HK-2 (cell line): ENCODE data around the gene ARHGAP29.
A peak's percentile ranks its signal among the peaks of the same experiment; 100 is the strongest.

Experiments used
- DNase-seq: peaks from one replicate; pipeline ENCODE4 v3.0.0-alpha.2; 2018; ENCODE audit not compliant: unreplicated experiment

Gene ARHGAP29

GRCh38 chr1:94259635-94260289 is 22.4 kb upstream of the ARHGAP29 start:
- no peak for DNase-seq

GRCh38 chr1:94258873-94259331 is 21.5 kb upstream of the ARHGAP29 start:
- DNase-seq: no peak

- no peak for DNase-seq
These were observed 20.1 kb upstream of the ARHGAP29 start for GRCh38 chr1:94257444-94257843.

GRCh38 chr1:94255476-94255875 is 18.1 kb upstream of the ARHGAP29 start:
- no peak for DNase-seq

- DNase-seq: no peak
These were observed 16.9 kb upstream of the ARHGAP29 start for GRCh38 chr1:94254073-94254810.

GRCh38 chr1:94253456-94254017 is 16.2 kb upstream of the ARHGAP29 start:
- DNase-seq: no peak

- no peak for DNase-seq
These were observed 13.0 kb upstream of the ARHGAP29 start for GRCh38 chr1:94250341-94250740.

- DNase-seq: no peak
These were observed 11.7 kb upstream of the ARHGAP29 start for GRCh38 chr1:94248956-94249688.

GRCh38 chr1:94247138-94248094 is 10.0 kb upstream of the ARHGAP29 start:
- peak; percentile 90 for DNase-seq

GRCh38 chr1:94246692-94247137 is 9.3 kb upstream of the ARHGAP29 start:
- DNase-seq: no peak

GRCh38 chr1:94245747-94246438 is 8.5 kb upstream of the ARHGAP29 start:
- no peak for DNase-seq

GRCh38 chr1:94244816-94245215 is 7.4 kb upstream of the ARHGAP29 start:
- DNase-seq: no peak

GRCh38 chr1:94243665-94244064 is 6.3 kb upstream of the ARHGAP29 start:
- DNase-seq: no peak

GRCh38 chr1:94240822-94241221 is 3.4 kb upstream of the ARHGAP29 start:
- DNase-seq: no peak

- no peak for DNase-seq
These were observed 2.4 kb upstream of the ARHGAP29 start for GRCh38 chr1:94239796-94240195.

- DNase-seq: no peak
These were observed 1.7 kb upstream of the ARHGAP29 start for GRCh38 chr1:94239051-94239450.

- peak; percentile 35 for DNase-seq
These were observed 624 bp downstream of the ARHGAP29 start for GRCh38 chr1:94236630-94237290.

GRCh38 chr1:94236013-94236491 is 1.3 kb downstream of the ARHGAP29 start:
- DNase-seq: no peak

GRCh38 chr1:94235189-94236012 is 2.0 kb downstream of the ARHGAP29 start:
- no peak for DNase-seq
